ENCODE measurements around the gene PDZRN3.

The PDZRN3 gene

GRCh38 chr3:73448041-73448440 is 176.7 kb downstream of the PDZRN3 start:
- DNase-seq, result no peak

- DNase-seq, result no peak
Observed at GRCh38 chr3:73447111-73447510, 177.6 kb downstream of the PDZRN3 start.

- no peak for DNase-seq
Observed at GRCh38 chr3:73446467-73447110, 178.2 kb downstream of the PDZRN3 start.

- no peak for DNase-seq
Observed at GRCh38 chr3:73442886-73443285, 181.9 kb downstream of the PDZRN3 start.

- DNase-seq, result no peak
Observed at GRCh38 chr3:73442152-73442551, 182.6 kb downstream of the PDZRN3 start.

- no peak for DNase-seq
Observed at GRCh38 chr3:73437828-73438227, 186.9 kb downstream of the PDZRN3 start.

- no peak for DNase-seq
Observed at GRCh38 chr3:73435055-73435454, 189.7 kb downstream of the PDZRN3 start.

GRCh38 chr3:73433687-73434086 is 191.1 kb downstream of the PDZRN3 start:
- DNase-seq, result no peak

- DNase-seq, result no peak
Observed at GRCh38 chr3:73433079-73433478, 191.7 kb downstream of the PDZRN3 start.

- DNase-seq, result no peak
Observed at GRCh38 chr3:73432706-73433032, 192.1 kb downstream of the PDZRN3 start.

- peak; percentile 14 for DNase-seq
Observed at GRCh38 chr3:73432023-73432705, 192.6 kb downstream of the PDZRN3 start.

- DNase-seq, result no peak
Observed at GRCh38 chr3:73431183-73431900, 193.4 kb downstream of the PDZRN3 start.

- no peak for DNase-seq
Observed at GRCh38 chr3:73427048-73427706, 197.6 kb downstream of the PDZRN3 start.

- DNase-seq, result no peak
Observed at GRCh38 chr3:73426606-73427005, 198.1 kb downstream of the PDZRN3 start.

- DNase-seq, result no peak
Observed at GRCh38 chr3:73423116-73423515, 201.6 kb downstream of the PDZRN3 start.

- DNase-seq, result no peak
Observed at GRCh38 chr3:73422571-73422970, 202.2 kb downstream of the PDZRN3 start.

- no peak for DNase-seq
Observed at GRCh38 chr3:73419942-73420341, 204.8 kb downstream of the PDZRN3 start.

GRCh38 chr3:73419179-73419803 is 205.4 kb downstream of the PDZRN3 start:
- DNase-seq, result no peak

GRCh38 chr3:73418681-73419080 is 206.1 kb downstream of the PDZRN3 start:
- no peak for DNase-seq

- DNase-seq, result no peak
Observed at GRCh38 chr3:73415118-73415517, 209.6 kb downstream of the PDZRN3 start.

GRCh38 chr3:73413619-73414018 is 211.1 kb downstream of the PDZRN3 start:
- no peak for DNase-seq

GRCh38 chr3:73411993-73412392 is 212.7 kb downstream of the PDZRN3 start:
- DNase-seq, result no peak

GRCh38 chr3:73411545-73411944 is 213.2 kb downstream of the PDZRN3 start:
- DNase-seq, result no peak

Measured in stimulated activated CD4-positive, alpha-beta T cell treated with anti-CD3 and anti-CD28 coated beads, Interleukin-15, amount 100 ng/mL, for 24 hours (primary cell).